GM21723 (cell line): ENCODE data around the gene HCFC1R1.
"Not testable (repeated sequence)": the region's sequence is repeated elsewhere in the genome, so short reads cannot be mapped to it uniquely, and the experiment has no call there.

Experiments
- ATAC-seq: cut with Tn5 transposase; IDR thresholded peaks from one replicate; pipeline ENCODE4 v1.9.1; 2021; ENCODE audit warnings: mild to moderate bottlenecking, moderate library complexity; ENCODE audit not compliant: unreplicated experiment

Gene HCFC1R1

GRCh38 chr16:3023669-3024478, at the start of gene HCFC1R1, which contains the start of gene THOC6:
TSS of gene HCFC1R1 (minus strand) at chr16:3023942. CDS start at chr16:3023941, 1 bp downstream.
TSS of gene THOC6 (plus strand) at chr16:3024035. CDS start at chr16:3024327, 292 bp downstream.
- peak; percentile 72 for ATAC-seq

- ATAC-seq, result no peak
Observed at GRCh38 chr16:3073448-3073847, 49.7 kb upstream of the HCFC1R1 start.

- ATAC-seq, result not testable (repeated sequence)
Observed at GRCh38 chr16:3072576-3073263, 49.0 kb upstream of the HCFC1R1 start.

GRCh38 chr16:3072148-3072547, 48.4 kb upstream of the HCFC1R1 start:
- not testable (repeated sequence) for ATAC-seq

- ATAC-seq, result no peak
Observed at GRCh38 chr16:3071655-3072054, 47.9 kb upstream of the HCFC1R1 start.

- ATAC-seq, result no peak
Observed at GRCh38 chr16:3070608-3071111, 46.9 kb upstream of the HCFC1R1 start.

- ATAC-seq, result not testable (repeated sequence)
Observed at GRCh38 chr16:3069146-3069545, 45.4 kb upstream of the HCFC1R1 start.

- ATAC-seq, result no peak
Observed at GRCh38 chr16:3068487-3068886, 44.7 kb upstream of the HCFC1R1 start.

- ATAC-seq, result no peak
Observed at GRCh38 chr16:3066440-3066748, 42.7 kb upstream of the HCFC1R1 start.

- no peak for ATAC-seq
Observed at GRCh38 chr16:3065742-3066439, 42.1 kb upstream of the HCFC1R1 start.

GRCh38 chr16:3065069-3065741, 41.5 kb upstream of the HCFC1R1 start, which contains the start of gene IL32:
TSS of gene IL32 (plus strand) at chr16:3065640. CDS start at chr16:3065812, 172 bp downstream.
- ATAC-seq, result no peak

- no peak for ATAC-seq
Observed at GRCh38 chr16:3063625-3064386, 40.1 kb upstream of the HCFC1R1 start.

- ATAC-seq, result no peak
Observed at GRCh38 chr16:3062553-3062952, 38.8 kb upstream of the HCFC1R1 start.

GRCh38 chr16:3060339-3061127, 36.8 kb upstream of the HCFC1R1 start:
- ATAC-seq, result no peak

- peak; percentile 6 for ATAC-seq
Observed at GRCh38 chr16:3059723-3060242, 36.0 kb upstream of the HCFC1R1 start.

- ATAC-seq, result peak; percentile 77
Observed at GRCh38 chr16:3059041-3059722, 35.4 kb upstream of the HCFC1R1 start.

GRCh38 chr16:3058139-3059030, 34.6 kb upstream of the HCFC1R1 start:
- ATAC-seq, result peak; percentile 38
